Measurements from ENCODE around the gene CCDC8.

GRCh38 chr19:46369817-46370216, 43.5 kb downstream of the CCDC8 start:
- TF ChIP-seq CTCF (IDR thresholded peaks at IDR 0.05; ENCODE audit: low read depth, low read length), result no peak
- TF ChIP-seq POLR2A (IDR thresholded peaks at IDR 0.05; ENCODE audit: extremely low read depth, insufficient read length), result no peak
- no peak for TF ChIP-seq MAX (IDR thresholded peaks at IDR 0.05; ENCODE audit: low read depth, low read length)

Measured in NB4 (cell line).